Activated B cell treated with CpG ODN at 0.5 μM for 24 hours (primary cell): ENCODE results near the gene AMFR. TPM values are rescaled to one million over a fixed set of nuclear protein-coding genes. Genes with fewer than 3 reads are reported as not detected.

Experiments
- ATAC-seq: fragments of 200-7000 bp; cut with Tn5 transposase; one replicate; pipeline ENCODE4 v1.10.0; 2021; ENCODE audit warnings: low read depth, mild to moderate bottlenecking, moderate library complexity
- CTCF ChIA-PET: fragments of 350-600 bp; sonication (Branson Sonifier 250); formaldehyde crosslinking; loops from one replicate; lab custom pipeline; 2021; ENCODE audit warnings: antibody characterized with exemption; lab: Charles Lee
- POLR2A ChIA-PET: fragments of 350-600 bp; sonication (Branson Sonifier 250); formaldehyde crosslinking; loops from one replicate; lab custom pipeline; 2021; ENCODE audit warnings: antibody characterized with exemption; lab: Charles Lee
- DNase-seq: peaks from one replicate; pipeline ENCODE4 v3.0.0; 2022
- H3K27ac Mint-ChIP-seq: one replicate; pipeline ENCODE4 v1.8.0; 2020; ENCODE audit warnings: mixed read lengths
- H3K27me3 Mint-ChIP-seq: one replicate; pipeline ENCODE4 v1.8.0; 2021; ENCODE audit warnings: mixed read lengths
- H3K36me3 Mint-ChIP-seq: one replicate; pipeline ENCODE4 v1.8.0; 2021; ENCODE audit warnings: low read depth, mixed read lengths
- H3K4me1 Mint-ChIP-seq: one replicate; pipeline ENCODE4 v1.8.0; 2021; ENCODE audit warnings: mixed read lengths
- H3K4me3 Mint-ChIP-seq: one replicate; pipeline ENCODE4 v1.8.0; 2020; ENCODE audit warnings: mild to moderate bottlenecking, mixed read lengths
- H3K9me3 Mint-ChIP-seq: one replicate; pipeline ENCODE4 v1.8.0; 2020; ENCODE audit warnings: mixed read lengths
- CTCF ChIP-seq: fragments of 200-600 bp; IDR thresholded peaks from one replicate; pipeline ENCODE4 v1.8.0; 2022; ENCODE audit warnings: antibody characterized with exemption, mild to moderate bottlenecking
- intact Hi-C: fragments of 100-400 bp; cut with micrococcal nuclease; formaldehyde crosslinking; loops from one replicate; pipeline ENCODE4 v1.15.1; 2024
- total RNA-seq: library from RNA; stranded (reverse); gene quantifications from 2 replicates; pipeline ENCODE4 v1.2.3, GENCODE V29; 2022

AMFR gene
- total RNA-seq, 1 donor from 2014 or later = 134 TPM

GRCh38 chr16:56340416-56340815, 84.9 kb downstream of the AMFR start:
- intact Hi-C loops = no loop called here
- TF ChIP-seq CTCF = no peak
- H3K4me1 Mint-ChIP-seq = no peaks in the 10 kb centered on the region
- ChIA-PET CTCF (no interaction called here), POLR2A (no interaction called here)
- H3K36me3 Mint-ChIP-seq = no peaks in the 10 kb centered on the region
- H3K27ac Mint-ChIP-seq = no peak overlapping the region
- H3K27me3 Mint-ChIP-seq = no peaks in the 10 kb centered on the region
- DNase-seq = no peak
- no peak for ATAC-seq
- H3K9me3 Mint-ChIP-seq = no peaks in the 10 kb centered on the region
- H3K4me3 Mint-ChIP-seq = no peak overlapping the region

GRCh38 chr16:56339431-56340195, 85.7 kb downstream of the AMFR start:
- ChIA-PET CTCF (no interaction called here), POLR2A (no interaction called here)
- H3K4me1 Mint-ChIP-seq = no peaks in the 10 kb centered on the region
- intact Hi-C loops = no loop called here
- no peaks in the 10 kb centered on the region for H3K9me3 Mint-ChIP-seq
- no peaks in the 10 kb centered on the region for H3K27me3 Mint-ChIP-seq
- no peak for TF ChIP-seq CTCF
- no peak for DNase-seq
- H3K36me3 Mint-ChIP-seq = no peaks in the 10 kb centered on the region
- no peak overlapping the region for H3K4me3 Mint-ChIP-seq
- no peak for ATAC-seq
- no peak overlapping the region for H3K27ac Mint-ChIP-seq

GRCh38 chr16:56338566-56339318, 86.6 kb downstream of the AMFR start:
- POLR2A ChIA-PET = no interaction called here
- ATAC-seq (no peak), DNase-seq (no peak)
- Mint-ChIP-seq H3K4me3 (no peak overlapping the region), H3K36me3 (no peaks in the 10 kb centered on the region), H3K27ac (no peak overlapping the region), H3K27me3 (no peaks in the 10 kb centered on the region), H3K9me3 (no peaks in the 10 kb centered on the region), H3K4me1 (no peaks in the 10 kb centered on the region)
- no peak for TF ChIP-seq CTCF
- intact Hi-C loops = no loop called here
- CTCF ChIA-PET = no interaction called here

- POLR2A ChIA-PET = no interaction called here
- H3K27me3 Mint-ChIP-seq = no peaks in the 10 kb centered on the region
- TF ChIP-seq CTCF = no peak
- ATAC-seq (no peak), DNase-seq (no peak)
- CTCF ChIA-PET = no interaction called here
- H3K9me3 Mint-ChIP-seq = no peaks in the 10 kb centered on the region
- intact Hi-C loops = no loop called here
- no peaks in the 10 kb centered on the region for H3K4me1 Mint-ChIP-seq
- no peaks in the 10 kb centered on the region for H3K36me3 Mint-ChIP-seq
- no peak overlapping the region for H3K27ac Mint-ChIP-seq
- no peak overlapping the region for H3K4me3 Mint-ChIP-seq
Measured at GRCh38 chr16:56337858-56338325, 87.5 kb downstream of the AMFR start.

GRCh38 chr16:56337131-56337857, 88.1 kb downstream of the AMFR start:
- Mint-ChIP-seq H3K36me3 (no peaks in the 10 kb centered on the region), H3K27ac (no peak overlapping the region), H3K4me1 (no peaks in the 10 kb centered on the region), H3K4me3 (no peak overlapping the region), H3K27me3 (no peaks in the 10 kb centered on the region), H3K9me3 (no peaks in the 10 kb centered on the region)
- ATAC-seq = no peak
- intact Hi-C loops = no loop called here
- ChIA-PET CTCF (no interaction called here), POLR2A (no interaction called here)
- DNase-seq = no peak
- TF ChIP-seq CTCF = no peak
